HUES6 (cell line): ENCODE measurements around the gene YOD1.

Source experiments
- H3K27ac ChIP-seq: 2 replicates; pipeline ENCODE4 v1.7.0; 2013; ENCODE audit warnings: low read depth, mild to moderate bottlenecking, low read length, inconsistent platforms
- H3K27me3 ChIP-seq: 2 replicates; pipeline ENCODE4 v1.6.1; 2013; ENCODE audit warnings: low read length; ENCODE audit not compliant: control insufficient read depth, insufficient read depth
- H3K36me3 ChIP-seq: 2 replicates; pipeline ENCODE4 v1.6.1; 2013; ENCODE audit warnings: low read length; ENCODE audit not compliant: control insufficient read depth, insufficient read depth
- H3K4me1 ChIP-seq: 2 replicates; pipeline ENCODE4 v1.6.1; 2013; ENCODE audit warnings: low read length; ENCODE audit not compliant: control insufficient read depth, insufficient read depth
- H3K4me3 ChIP-seq: 2 replicates; pipeline ENCODE4 v1.5.1; 2013; ENCODE audit warnings: low read depth, low read length
- H3K9ac ChIP-seq: one replicate; pipeline ENCODE4 v1.6.1; 2013; ENCODE audit warnings: mild to moderate bottlenecking, low read length
- H3K9me3 ChIP-seq: 2 replicates; pipeline ENCODE4 v1.6.1; 2013; ENCODE audit warnings: low read depth, low read length; ENCODE audit not compliant: control insufficient read depth, insufficient read depth

YOD1 gene

GRCh38 chr1:207070811-207071210 is 19.8 kb upstream of the YOD1 start:
- Histone ChIP-seq H3K9ac (no peak overlapping the region), H3K36me3 (peaks cover 64% of the 10 kb centered on the region), H3K4me3 (no peak overlapping the region), H3K9me3 (no peaks in the 10 kb centered on the region), H3K27ac (no peak overlapping the region), H3K4me1 (no peaks in the 10 kb centered on the region), H3K27me3 (no peaks in the 10 kb centered on the region)

- H3K27me3 ChIP-seq = no peaks in the 10 kb centered on the region
- no peak overlapping the region for H3K4me3 ChIP-seq
- peaks cover 63% of the 10 kb centered on the region for H3K36me3 ChIP-seq
- H3K27ac ChIP-seq = no peak overlapping the region
- H3K4me1 ChIP-seq = no peaks in the 10 kb centered on the region
- no peaks in the 10 kb centered on the region for H3K9me3 ChIP-seq
- H3K9ac ChIP-seq = no peak overlapping the region
Observed at GRCh38 chr1:207069858-207070506, 19.0 kb upstream of the YOD1 start.

GRCh38 chr1:207069061-207069460 is 18.1 kb upstream of the YOD1 start:
- H3K4me3 ChIP-seq = no peak overlapping the region
- H3K4me1 ChIP-seq = no peaks in the 10 kb centered on the region
- no peaks in the 10 kb centered on the region for H3K27me3 ChIP-seq
- no peak overlapping the region for H3K9ac ChIP-seq
- H3K36me3 ChIP-seq = peaks cover 69% of the 10 kb centered on the region
- H3K9me3 ChIP-seq = no peaks in the 10 kb centered on the region
- no peak overlapping the region for H3K27ac ChIP-seq

- Histone ChIP-seq H3K4me1 (no peaks in the 10 kb centered on the region), H3K9me3 (no peaks in the 10 kb centered on the region), H3K27ac (no peak overlapping the region), H3K36me3 (peaks cover 79% of the 10 kb centered on the region), H3K9ac (no peak overlapping the region), H3K27me3 (no peaks in the 10 kb centered on the region), H3K4me3 (no peak overlapping the region)
Observed at GRCh38 chr1:207067665-207068064, 16.7 kb upstream of the YOD1 start.

GRCh38 chr1:207067185-207067584 is 16.2 kb upstream of the YOD1 start:
- H3K4me3 ChIP-seq = no peak overlapping the region
- H3K27me3 ChIP-seq = no peaks in the 10 kb centered on the region
- H3K9ac ChIP-seq = no peak overlapping the region
- peaks cover 79% of the 10 kb centered on the region for H3K36me3 ChIP-seq
- no peaks in the 10 kb centered on the region for H3K4me1 ChIP-seq
- no peak overlapping the region for H3K27ac ChIP-seq
- H3K9me3 ChIP-seq = no peaks in the 10 kb centered on the region

GRCh38 chr1:207064561-207064960 is 13.6 kb upstream of the YOD1 start:
- H3K36me3 ChIP-seq = peaks cover 65% of the 10 kb centered on the region

GRCh38 chr1:207063014-207063413 is 12.0 kb upstream of the YOD1 start:
- Histone ChIP-seq H3K27me3 (no peaks in the 10 kb centered on the region), H3K9me3 (no peaks in the 10 kb centered on the region)

More at GRCh38 chr1:207064561-207064960, 13.6 kb upstream of the YOD1 start:
- H3K4me1 ChIP-seq = no peaks in the 10 kb centered on the region
- H3K4me3 ChIP-seq = no peak overlapping the region
- no peak overlapping the region for H3K27ac ChIP-seq
- H3K27me3 ChIP-seq = no peaks in the 10 kb centered on the region
- no peak overlapping the region for H3K9ac ChIP-seq
- no peaks in the 10 kb centered on the region for H3K9me3 ChIP-seq

GRCh38 chr1:207062058-207062457 is 11.1 kb upstream of the YOD1 start:
- Histone ChIP-seq H3K4me3 (no peak overlapping the region), H3K27ac (no peak overlapping the region), H3K9me3 (no peaks in the 10 kb centered on the region), H3K27me3 (no peaks in the 10 kb centered on the region), H3K9ac (no peak overlapping the region), H3K4me1 (peaks cover 4% of the 10 kb centered on the region; the same call in 1 of the 2 replicates), H3K36me3 (peaks cover 44% of the 10 kb centered on the region)

More at GRCh38 chr1:207063014-207063413, 12.0 kb upstream of the YOD1 start:
- Histone ChIP-seq H3K4me3 (no peak overlapping the region), H3K36me3 (peaks cover 54% of the 10 kb centered on the region), H3K4me1 (peaks cover 4% of the 10 kb centered on the region; the same call in 1 of the 2 replicates), H3K9ac (no peak overlapping the region), H3K27ac (no peak overlapping the region)

- Histone ChIP-seq H3K4me3 (no peak overlapping the region), H3K27ac (no peak overlapping the region), H3K9ac (no peak overlapping the region), H3K27me3 (no peaks in the 10 kb centered on the region), H3K36me3 (peaks cover 38% of the 10 kb centered on the region), H3K9me3 (no peaks in the 10 kb centered on the region), H3K4me1 (peaks cover 4% of the 10 kb centered on the region; the same call in 1 of the 2 replicates)
Observed at GRCh38 chr1:207060596-207060995, 9.6 kb upstream of the YOD1 start.

GRCh38 chr1:207059881-207060280 is 8.9 kb upstream of the YOD1 start:
- H3K27me3 ChIP-seq = no peaks in the 10 kb centered on the region
- H3K9ac ChIP-seq = no peak overlapping the region
- H3K27ac ChIP-seq = no peak overlapping the region
- H3K36me3 ChIP-seq = peaks cover 34% of the 10 kb centered on the region
- no peaks in the 10 kb centered on the region for H3K9me3 ChIP-seq
- peaks cover 4% of the 10 kb centered on the region; the same call in 1 of the 2 replicates for H3K4me1 ChIP-seq
- no peak overlapping the region for H3K4me3 ChIP-seq

GRCh38 chr1:207058878-207059867 is 8.2 kb upstream of the YOD1 start:
- H3K27me3 ChIP-seq = no peaks in the 10 kb centered on the region
- peaks cover 4% of the 10 kb centered on the region; the same call in 1 of the 2 replicates for H3K4me1 ChIP-seq
- no peak overlapping the region for H3K27ac ChIP-seq
- H3K4me3 ChIP-seq = no peak overlapping the region
- H3K36me3 ChIP-seq = peaks cover 29% of the 10 kb centered on the region
- no peak overlapping the region for H3K9ac ChIP-seq
- no peaks in the 10 kb centered on the region for H3K9me3 ChIP-seq
